ENCODE data around the gene BRK1.

- no peak for TF ChIP-seq CTCF (IDR thresholded peaks at IDR 0.05)
- no peak for TF ChIP-seq POLR2AphosphoS5 (IDR thresholded peaks at IDR 0.05)
- TF ChIP-seq POLR2A (IDR thresholded peaks at IDR 0.05; ENCODE audit: low read depth) = no peak
- no peak for TF ChIP-seq EP300 (IDR thresholded peaks at IDR 0.05)
These were observed 624 bp downstream of the BRK1 start for GRCh38 chr3:10116138-10116460.

Data from esophagus muscularis mucosa (tissue), 4 donors.